ENCODE results near the gene PURB.
"Not testable (repeated sequence)": the region's sequence is repeated elsewhere in the genome, so short reads cannot be mapped to it uniquely, and the experiment has no call there.

The PURB gene

GRCh38 chr7:44849885-44850544 lies 35.3 kb downstream of the PURB start:
- no peak for DNase-seq (ENCODE audit: low spot score)
- peak overlapping the region; percentile 53 for H3K27ac ChIP-seq
- ChIA-PET POLR2A (ENCODE audit: low non-redundant PET) (interaction anchor here (0.6 to 0.9 kb wide), 2 partner anchors 117 to 150 kb away, joined by 3 read pairs; partner anchors contain the start of gene CCM2), CTCF (interaction anchor here (0.5 kb wide), 1 partner anchor 49 kb away, joined by 3 read pairs; no protein-coding TSS in a partner anchor)
- TF ChIP-seq CTCF (conservative IDR thresholded peaks at IDR 0.05; ENCODE audit: low read depth): no peak

DNA sequence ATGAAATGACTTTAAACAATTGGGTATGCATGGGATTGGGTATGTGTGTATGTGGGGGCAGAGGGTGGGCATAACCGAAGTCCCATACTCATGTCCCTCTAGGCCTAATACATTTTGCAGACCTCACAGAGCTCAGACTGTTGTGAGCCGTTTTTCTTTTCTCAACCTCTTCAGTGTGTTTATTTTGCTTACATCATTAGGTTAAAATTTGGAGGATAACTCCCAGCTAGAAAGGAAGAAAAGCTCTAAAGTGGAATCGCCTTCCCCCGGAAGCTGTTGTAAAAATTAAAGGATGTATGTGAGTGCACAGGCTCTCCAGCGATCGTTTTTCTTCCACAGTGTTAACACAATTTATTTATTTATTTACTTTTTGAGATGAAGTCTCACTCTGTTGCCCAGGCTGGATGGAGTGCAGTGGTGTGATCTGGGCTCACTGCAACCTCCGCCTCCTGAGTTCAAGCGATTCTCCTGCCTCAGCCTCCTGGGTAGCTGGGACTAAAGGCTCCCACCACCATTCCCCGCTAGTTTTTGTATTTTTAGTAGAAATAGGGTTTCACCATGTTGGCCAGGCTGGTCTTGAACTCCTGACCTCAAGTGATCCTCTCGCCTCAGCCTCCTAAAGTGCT lies 36.0 kb downstream of the PURB start:
- ChIA-PET POLR2A (ENCODE audit: low non-redundant PET) (interaction anchor here (0.6 to 0.9 kb wide), 2 partner anchors 117 to 150 kb away, joined by 3 read pairs; partner anchors contain the start of gene CCM2), CTCF (interaction anchor here (1.0 to 1.1 kb wide), 2 partner anchors 8 to 286 kb away, joined by 3 read pairs; no protein-coding TSS in a partner anchor)
- TF ChIP-seq CTCF (conservative IDR thresholded peaks at IDR 0.05; ENCODE audit: low read depth): no peak
- no peak for DNase-seq (ENCODE audit: low spot score)
- H3K27ac ChIP-seq: peak overlapping the region; percentile 97

DNA sequence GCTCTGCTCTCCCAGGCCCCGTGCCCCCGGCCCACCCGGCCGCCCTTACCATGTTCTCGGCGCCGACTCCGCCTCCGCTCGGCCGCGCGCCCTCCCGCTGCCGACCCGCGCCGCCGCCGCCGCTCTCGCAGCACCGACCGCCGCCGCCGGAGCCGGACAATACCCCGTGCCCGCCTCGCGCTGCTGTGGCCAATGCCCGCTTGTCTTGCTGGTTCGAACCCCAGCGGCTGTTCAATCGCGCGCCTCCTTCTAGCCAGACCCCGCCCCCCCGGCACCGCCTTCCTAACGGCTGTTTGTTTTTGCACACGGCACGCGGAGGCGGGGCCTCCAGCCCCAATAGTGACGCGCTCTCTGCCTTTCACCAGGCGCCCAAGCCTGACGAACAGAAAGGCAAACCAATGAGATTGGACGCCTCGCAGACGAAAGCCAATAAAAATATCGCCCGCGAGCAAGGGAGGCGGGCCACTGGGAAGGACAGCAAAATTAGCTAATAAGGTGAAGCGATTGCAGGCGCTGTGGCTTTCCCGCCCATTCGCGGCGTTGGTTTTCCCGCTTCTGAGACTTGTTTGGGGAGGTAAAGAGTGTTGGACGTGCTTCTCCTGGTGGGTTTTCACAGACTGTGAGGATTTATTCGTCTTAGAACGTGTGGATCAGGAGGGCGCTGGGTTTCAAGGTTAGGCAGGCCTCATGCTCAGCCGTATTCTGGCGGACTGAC lies 37.3 kb downstream of the PURB start, which contains the start of gene H2AZ2:
H2AZ2 (minus strand) TSS at position 168 of the 715 bp plus-strand sequence; CDS start at position 52, 116 bp downstream.
- peak; percentile 45 for TF ChIP-seq CTCF (conservative IDR thresholded peaks at IDR 0.05; ENCODE audit: low read depth)
- peak; percentile 100 for DNase-seq (ENCODE audit: low spot score)
- peak within 1 kb of the TSS; percentile 97 for H3K27ac ChIP-seq
- ChIA-PET POLR2A (ENCODE audit: low non-redundant PET) (interaction anchor here (0.7 to 1.4 kb wide), 3 partner anchors 37 to 266 kb away, joined by 3 read pairs; partner anchors contain the start of genes PURB and TMED4), CTCF (interaction anchor here (0.6 to 2.2 kb wide), 9 partner anchors 9 to 470 kb away, joined by 3 to 8 read pairs (median 3); no protein-coding TSS in a partner anchor)

DNA sequence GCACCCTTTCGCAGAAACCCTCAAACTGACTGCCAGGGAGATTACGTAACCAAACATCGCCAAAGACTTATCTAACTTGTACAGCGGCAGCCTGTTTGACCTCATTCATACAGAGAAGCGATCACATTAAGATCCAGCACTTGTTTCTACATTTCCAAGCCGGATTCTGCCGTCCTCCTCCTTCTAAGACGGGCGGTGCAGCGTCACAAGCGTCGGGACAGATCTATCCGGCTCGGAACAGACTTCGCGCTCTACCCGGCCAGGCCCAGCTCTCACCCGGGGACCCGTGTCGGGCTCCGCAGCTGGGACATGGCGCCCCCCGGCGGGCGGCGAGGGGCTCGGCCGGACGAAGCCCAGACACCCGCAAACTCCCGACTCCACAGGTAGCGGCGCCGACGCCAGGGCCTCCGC lies 37.8 kb downstream of the PURB start:
- ChIA-PET POLR2A (ENCODE audit: low non-redundant PET) (interaction anchor here (0.7 to 1.4 kb wide), 2 partner anchors 49 to 265 kb away, joined by 3 read pairs; partner anchors contain the start of gene TMED4), CTCF (interaction anchor here (0.6 to 2.2 kb wide), 7 partner anchors 21 to 314 kb away, joined by 3 to 8 read pairs (median 3); no protein-coding TSS in a partner anchor)
- TF ChIP-seq CTCF (conservative IDR thresholded peaks at IDR 0.05; ENCODE audit: low read depth): peak; percentile 96
- DNase-seq (ENCODE audit: low spot score): peak; percentile 93
- peak overlapping the region; percentile 97 for H3K27ac ChIP-seq

DNA sequence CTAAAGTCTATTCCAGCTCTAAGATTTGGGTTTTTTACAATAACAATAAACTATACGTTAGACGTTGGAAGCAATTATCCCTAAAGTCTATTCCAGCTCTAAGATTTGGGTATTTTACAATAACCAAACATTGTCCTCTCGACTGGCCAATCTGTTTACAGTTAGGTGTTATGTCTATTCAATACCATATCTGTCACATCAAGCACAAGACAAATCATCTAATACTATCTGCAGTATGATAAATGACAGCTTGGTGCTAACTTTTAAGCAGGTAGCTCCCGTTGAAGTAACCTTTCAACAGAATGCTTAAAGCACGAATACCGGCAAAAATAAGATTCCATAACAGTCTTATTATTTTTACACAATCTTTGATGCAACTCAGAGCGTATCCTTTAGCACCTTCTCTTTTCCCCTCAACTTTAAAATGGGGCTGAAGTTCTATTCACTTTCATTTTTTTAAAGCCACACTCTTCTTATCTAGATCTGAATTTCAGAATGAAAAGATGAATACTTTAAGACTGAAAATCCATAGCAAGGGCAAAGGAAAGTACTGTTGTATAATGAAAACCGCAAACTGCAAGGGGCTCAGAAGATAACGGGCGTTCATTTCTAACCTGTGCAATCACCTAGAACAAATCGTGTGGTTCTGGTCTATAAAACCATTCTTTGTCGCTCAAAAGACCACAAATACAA lies 38.4 kb downstream of the PURB start:
- DNase-seq (ENCODE audit: low spot score): no peak
- H3K27ac ChIP-seq: peak overlapping the region; percentile 97
- CTCF ChIA-PET: interaction anchor here (0.6 to 2.2 kb wide), 7 partner anchors 20 to 314 kb away, joined by 3 to 8 read pairs (median 3); no protein-coding TSS in a partner anchor
- POLR2A ChIA-PET (ENCODE audit: low non-redundant PET): interaction anchor here (0.7 to 1.4 kb wide), 3 partner anchors 38 to 265 kb away, joined by 3 read pairs; partner anchors contain the start of gene TMED4
- TF ChIP-seq CTCF (conservative IDR thresholded peaks at IDR 0.05; ENCODE audit: low read depth): no peak

DNA sequence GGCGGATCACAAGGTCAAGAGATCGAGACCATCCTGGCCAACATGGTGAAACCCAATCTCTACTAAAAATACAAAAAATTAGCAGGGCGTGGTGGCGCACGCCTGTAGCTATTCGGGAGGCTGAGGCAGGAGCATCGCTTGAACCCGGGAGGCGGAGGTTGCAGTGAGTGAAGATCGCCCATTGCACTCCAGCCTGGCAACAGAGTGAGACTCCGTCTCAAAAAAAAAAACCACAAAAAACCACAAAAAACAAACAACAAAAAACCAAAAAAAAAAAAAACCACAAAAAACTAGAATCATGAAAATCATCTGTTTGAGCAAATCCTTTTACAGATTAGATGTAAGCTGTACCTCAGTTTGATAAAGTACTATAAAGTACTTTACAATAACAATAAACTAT lies 38.9 kb downstream of the PURB start:
- DNase-seq (ENCODE audit: low spot score): not testable (repeated sequence)
- CTCF ChIA-PET: interaction anchor here (0.7 to 2.2 kb wide), 4 partner anchors 20 to 258 kb away, joined by 4 to 8 read pairs (median 5); no protein-coding TSS in a partner anchor
- peak overlapping the region; percentile 57 for H3K27ac ChIP-seq
- POLR2A ChIA-PET (ENCODE audit: low non-redundant PET): interaction anchor here (0.7 to 1.0 kb wide), 2 partner anchors 38 to 240 kb away, joined by 3 to 5 read pairs; partner anchors contain the start of gene OGDH
